Fibroblast of lung (primary cell): ENCODE measurements around the gene FAM13C. TPM values are rescaled to one million over a fixed set of nuclear protein-coding genes. Genes with fewer than 3 reads are reported as not detected.
A peak's percentile ranks its signal among the peaks of the same experiment; 100 is the strongest.

Experiments used
- DNase-seq, 2 donors: peaks; one replicate each; pipeline versions ENCODE4 v3.0.0 to v3.0.0-alpha.2; 2010; ENCODE audit warnings: low read depth in 2 of 2
- H2AFZ ChIP-seq: 2 replicates; pipeline ENCODE4 v1.5.1; 2012; ENCODE audit warnings: low read length, control low read depth, inconsistent platforms
- H3K27ac ChIP-seq: 2 replicates; pipeline ENCODE4 v1.5.1; 2011; ENCODE audit warnings: low read length, control low read depth; ENCODE audit not compliant: insufficient read depth
- H3K27me3 ChIP-seq: 2 replicates; pipeline ENCODE4 v1.5.1; 2011; ENCODE audit warnings: mild to moderate bottlenecking, low read length; ENCODE audit not compliant: control insufficient read depth, insufficient read depth
- H3K36me3 ChIP-seq: 2 replicates; pipeline ENCODE4 v1.5.1; 2011; ENCODE audit warnings: low read length; ENCODE audit not compliant: control insufficient read depth, insufficient read depth
- H3K4me1 ChIP-seq: 2 replicates; pipeline ENCODE4 v1.5.1; 2011; ENCODE audit warnings: low read length; ENCODE audit not compliant: control insufficient read depth, insufficient read depth; ENCODE audit errors: extremely low read depth
- H3K4me2 ChIP-seq: 2 replicates; pipeline ENCODE4 v1.5.1; 2011; ENCODE audit warnings: low read length, control low read depth; ENCODE audit not compliant: insufficient read depth; ENCODE audit errors: extremely low read depth
- H3K4me3 ChIP-seq, 4 experiments: fragments of 200-600 bp in 1 of 4; sonication (generic) in 1 of 4; replicated peaks in 1 of 4; 2 replicates each; pipeline ENCODE4 v1.5.1; 2011 to 2016; ENCODE audit warnings: low read length in 4 of 4, low read depth in 3 of 4, mild to moderate bottlenecking in 3 of 4, control low read depth in 2 of 4, inconsistent platforms in 1 of 4, mixed read lengths in 1 of 4; ENCODE audit not compliant: insufficient read depth in 1 of 4; ENCODE audit errors: control extremely low read depth in 1 of 4
- H3K79me2 ChIP-seq: 2 replicates; pipeline ENCODE4 v1.5.1; 2012; ENCODE audit warnings: mild to moderate bottlenecking, low read length, inconsistent platforms; ENCODE audit not compliant: control insufficient read depth, insufficient read depth
- H3K9ac ChIP-seq: 2 replicates; pipeline ENCODE4 v1.5.1; 2011; ENCODE audit warnings: mild to moderate bottlenecking, low read length, control low read depth; ENCODE audit not compliant: insufficient read depth
- H3K9me3 ChIP-seq: 2 replicates; pipeline ENCODE4 v1.5.1; 2012; ENCODE audit warnings: low read depth, low read length; ENCODE audit not compliant: control insufficient read depth, insufficient read depth
- H4K20me1 ChIP-seq: 2 replicates; pipeline ENCODE4 v1.5.1; 2011; ENCODE audit warnings: low read length; ENCODE audit not compliant: control insufficient read depth, insufficient read depth; ENCODE audit errors: extremely low read depth
- EZH2 ChIP-seq: IDR thresholded peaks from 2 replicates; pipeline ENCODE4 v1.5.1; 2012; ENCODE audit warnings: low read length, control low read depth, mild to moderate bottlenecking; ENCODE audit errors: missing control alignments
- polyA plus RNA-seq, 2 donors: library from polyadenylated mRNA; depleted of rRNA in 1 of 2; stranded (reverse) in 1 of 2; unstranded in 1 of 2; fragments of >200 nt; gene quantifications; 2 replicates each; pipeline ENCODE4 v1.2.1, GENCODE V29; 2011 to 2012; ENCODE audit warnings: missing spikeins in 1 of 2
- total RNA-seq: library from RNA; depleted of rRNA; stranded (reverse); fragments of >200 nt; gene quantifications from 2 replicates; pipeline ENCODE4 v1.2.1, GENCODE V29; 2014
- TF ChIP-seq, protein P1 (sequence below), 2 donors: IDR thresholded peaks in 1 of 2; conservative IDR thresholded peaks in 1 of 2; 1 replicate in 1 of 2; 2 replicates in 1 of 2; pipeline ENCODE4 v1.5.1; 2011 to 2012; ENCODE audit warnings: low read length in 2 of 2, control low read depth in 1 of 2, inconsistent platforms in 1 of 2, low read depth in 1 of 2, mild to moderate bottlenecking in 1 of 2

The FAM13C gene
- total and polyA plus RNA-seq, 2 donors (not counting 1 experiment from before 2014, with no cell fraction given): 2.8 to 5.9 TPM

DNA sequence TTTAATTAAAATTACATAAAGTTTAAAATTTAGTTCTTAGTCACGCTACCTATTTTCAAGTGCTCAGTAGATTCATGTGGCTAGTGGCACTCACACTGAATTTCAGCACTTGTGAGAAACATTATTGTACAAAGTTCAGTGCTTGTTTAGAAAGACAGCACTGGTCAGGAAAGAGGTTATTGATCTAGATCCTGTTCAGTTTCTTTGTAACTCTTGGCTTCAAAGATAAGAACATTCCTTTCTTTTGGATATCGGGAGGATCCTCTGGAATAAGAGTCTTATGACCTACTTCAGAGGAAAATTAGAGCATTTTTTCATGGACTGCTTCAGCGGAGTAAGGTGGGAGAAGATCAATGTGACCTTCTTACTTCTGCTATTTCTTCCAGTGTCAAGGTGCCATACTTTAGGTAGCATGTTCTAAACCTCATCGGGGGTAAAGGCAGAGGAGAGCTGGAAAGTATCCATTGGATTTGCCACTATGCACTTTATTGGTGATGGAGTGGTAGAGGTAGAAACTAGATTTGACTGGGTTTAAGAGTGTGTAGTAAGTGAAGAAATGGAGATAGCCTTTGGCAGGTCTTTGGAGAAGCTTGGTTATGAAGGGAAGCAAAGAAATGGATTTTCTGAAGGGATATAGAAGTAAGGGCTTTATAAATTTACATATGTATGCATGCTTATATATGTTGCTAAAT lies 146.0 kb downstream of the FAM13C start:
- Histone ChIP-seq H3K27ac (no peak overlapping the region), H3K4me3 (no peak overlapping the region), H3K9ac (no peak overlapping the region), H4K20me1 (no peaks in the 10 kb centered on the region), H3K9me3 (no peaks in the 10 kb centered on the region), H3K4me1 (no peaks in the 10 kb centered on the region), H3K36me3 (no peaks in the 10 kb centered on the region), H3K27me3 (no peaks in the 10 kb centered on the region), H3K79me2 (no peaks in the 10 kb centered on the region), H3K4me2 (no peak overlapping the region), H2AFZ (no peak overlapping the region)
- TF ChIP-seq, protein P1, sequence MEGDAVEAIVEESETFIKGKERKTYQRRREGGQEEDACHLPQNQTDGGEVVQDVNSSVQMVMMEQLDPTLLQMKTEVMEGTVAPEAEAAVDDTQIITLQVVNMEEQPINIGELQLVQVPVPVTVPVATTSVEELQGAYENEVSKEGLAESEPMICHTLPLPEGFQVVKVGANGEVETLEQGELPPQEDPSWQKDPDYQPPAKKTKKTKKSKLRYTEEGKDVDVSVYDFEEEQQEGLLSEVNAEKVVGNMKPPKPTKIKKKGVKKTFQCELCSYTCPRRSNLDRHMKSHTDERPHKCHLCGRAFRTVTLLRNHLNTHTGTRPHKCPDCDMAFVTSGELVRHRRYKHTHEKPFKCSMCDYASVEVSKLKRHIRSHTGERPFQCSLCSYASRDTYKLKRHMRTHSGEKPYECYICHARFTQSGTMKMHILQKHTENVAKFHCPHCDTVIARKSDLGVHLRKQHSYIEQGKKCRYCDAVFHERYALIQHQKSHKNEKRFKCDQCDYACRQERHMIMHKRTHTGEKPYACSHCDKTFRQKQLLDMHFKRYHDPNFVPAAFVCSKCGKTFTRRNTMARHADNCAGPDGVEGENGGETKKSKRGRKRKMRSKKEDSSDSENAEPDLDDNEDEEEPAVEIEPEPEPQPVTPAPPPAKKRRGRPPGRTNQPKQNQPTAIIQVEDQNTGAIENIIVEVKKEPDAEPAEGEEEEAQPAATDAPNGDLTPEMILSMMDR (conservative IDR thresholded peaks at IDR 0.05 in 1 of 2, IDR thresholded peaks at IDR 0.05 in 1 of 2; ENCODE audit: low read depth in 1 of 2, low read length in 2 of 2): no peak
- TF ChIP-seq EZH2: no peak
- no peak for DNase-seq

DNA sequence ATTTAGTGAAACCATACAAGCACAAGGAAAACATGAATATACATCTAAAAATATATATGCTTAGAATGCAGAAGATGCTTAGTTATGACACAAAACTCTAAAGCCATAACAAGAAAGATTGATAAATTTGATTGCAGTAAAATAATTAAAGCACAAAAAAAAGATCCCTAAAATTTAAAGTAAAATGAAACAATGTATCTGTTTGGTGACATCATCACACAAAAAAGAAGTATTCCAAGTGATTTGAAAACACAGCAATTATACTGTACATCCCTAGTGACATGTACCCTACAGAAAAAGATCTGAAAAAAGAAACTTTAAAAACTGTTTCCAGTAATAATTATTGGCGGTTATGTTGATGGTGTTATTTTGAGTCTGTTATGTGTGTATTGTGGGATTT lies 148.2 kb downstream of the FAM13C start:
- no peak for TF ChIP-seq EZH2
- Histone ChIP-seq H3K36me3 (no peaks in the 10 kb centered on the region), H3K9ac (no peak overlapping the region)

DNA sequence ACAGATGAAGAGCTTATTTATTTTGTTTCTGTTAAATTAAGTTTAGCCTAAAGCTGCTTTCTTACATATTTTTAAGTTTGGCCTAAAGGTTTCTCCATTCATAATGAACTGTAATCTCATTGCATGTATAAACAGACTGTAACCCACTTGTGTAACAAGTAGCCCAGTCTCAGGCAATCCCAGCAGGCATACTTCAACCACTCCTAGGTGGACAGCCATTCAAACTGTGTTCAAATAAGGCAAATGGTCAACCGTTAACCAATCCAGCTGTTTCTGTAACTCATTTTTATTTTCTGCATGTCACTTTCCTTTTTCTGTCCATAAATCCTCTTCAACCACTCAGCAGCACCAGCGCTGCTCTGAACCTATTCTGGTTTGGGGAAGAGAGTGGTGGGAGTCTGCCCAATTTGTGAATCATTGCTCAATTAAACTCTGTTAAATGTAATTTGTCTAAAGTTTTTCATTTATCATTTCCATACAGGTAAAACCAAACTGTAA lies 150.0 kb downstream of the FAM13C start:
- Histone ChIP-seq H3K4me3 (no peak overlapping the region), H3K4me2 (no peak overlapping the region), H3K4me1 (no peaks in the 10 kb centered on the region), H4K20me1 (no peaks in the 10 kb centered on the region), H3K79me2 (no peaks in the 10 kb centered on the region), H2AFZ (no peak overlapping the region), H3K9me3 (no peaks in the 10 kb centered on the region), H3K9ac (no peak overlapping the region), H3K36me3 (no peaks in the 10 kb centered on the region), H3K27ac (no peak overlapping the region), H3K27me3 (no peaks in the 10 kb centered on the region)
- TF ChIP-seq, protein P1 (conservative IDR thresholded peaks at IDR 0.05 in 1 of 2, IDR thresholded peaks at IDR 0.05 in 1 of 2; ENCODE audit: low read depth in 1 of 2, low read length in 2 of 2): no peak
- DNase-seq: peak in 1 of 2 donors; percentile 0

More for the DNA sequence above, 148.2 kb downstream of the FAM13C start:
- no peaks in the 10 kb centered on the region for H3K27me3 ChIP-seq
- H3K4me3 ChIP-seq: no peak overlapping the region
- no peak overlapping the region for H3K27ac ChIP-seq
- no peak for DNase-seq
- H3K4me1 ChIP-seq: no peaks in the 10 kb centered on the region
- no peak overlapping the region for H2AFZ ChIP-seq
- H3K79me2 ChIP-seq: no peaks in the 10 kb centered on the region
- no peak overlapping the region for H3K4me2 ChIP-seq
- no peaks in the 10 kb centered on the region for H3K9me3 ChIP-seq
- H4K20me1 ChIP-seq: no peaks in the 10 kb centered on the region
